HG02884 (cell line): ENCODE measurements around the gene C4B.
"Not testable (repeated sequence)": the region's sequence is repeated elsewhere in the genome, so short reads cannot be mapped to it uniquely, and the experiment has no call there.

Source experiments
- ATAC-seq: cut with Tn5 transposase; IDR thresholded peaks from one replicate; pipeline ENCODE4 v1.9.1; 2021; ENCODE audit warnings: mild to moderate bottlenecking, moderate library complexity; ENCODE audit not compliant: unreplicated experiment

Gene C4B

DNA sequence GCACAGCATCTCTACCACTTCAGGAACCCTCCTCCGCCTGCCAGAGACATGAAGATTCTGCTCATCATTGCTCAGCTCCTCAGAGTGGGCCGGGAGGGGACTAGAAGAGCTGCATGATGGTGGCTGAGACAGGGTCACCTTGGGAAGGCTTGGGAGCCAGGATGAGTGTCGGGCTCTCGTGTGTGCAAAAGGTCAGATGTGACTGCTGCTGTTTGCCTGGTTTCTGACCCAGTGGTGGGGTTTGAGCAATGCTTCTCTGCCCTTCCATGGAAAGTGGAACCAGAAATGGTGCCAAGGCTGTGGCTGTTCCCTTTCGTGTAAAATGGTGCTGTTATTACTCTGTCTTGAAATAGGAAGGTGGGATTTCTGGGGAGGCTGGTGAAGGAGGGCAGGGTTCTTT lies 33.6 kb upstream of the C4B start:
- not testable (repeated sequence) for ATAC-seq

DNA sequence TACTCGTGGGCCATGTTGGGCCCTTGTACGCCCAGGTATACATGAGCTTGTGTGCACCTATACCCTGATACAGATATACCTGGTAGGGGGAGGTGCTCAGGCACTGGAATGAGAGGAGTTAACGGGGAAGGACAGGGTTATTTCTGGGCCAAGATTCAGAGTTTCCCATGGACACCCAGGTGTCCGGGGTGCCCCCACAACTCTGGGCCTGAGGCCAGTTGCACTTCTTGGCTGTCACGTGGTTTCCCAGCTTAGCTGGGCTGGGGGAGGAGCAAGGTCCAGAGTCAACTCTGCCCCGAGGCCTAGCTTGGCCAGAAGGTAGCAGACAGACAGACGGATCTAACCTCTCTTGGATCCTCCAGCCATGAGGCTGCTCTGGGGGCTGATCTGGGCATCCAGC lies 32.9 kb upstream of the C4B start, which contains the start of gene C4A:
Gene C4A (plus strand): TSS at position 314 of the 400 bp plus-strand sequence. CDS start 51 bp downstream, at position 365.
- ATAC-seq: not testable (repeated sequence)

DNA sequence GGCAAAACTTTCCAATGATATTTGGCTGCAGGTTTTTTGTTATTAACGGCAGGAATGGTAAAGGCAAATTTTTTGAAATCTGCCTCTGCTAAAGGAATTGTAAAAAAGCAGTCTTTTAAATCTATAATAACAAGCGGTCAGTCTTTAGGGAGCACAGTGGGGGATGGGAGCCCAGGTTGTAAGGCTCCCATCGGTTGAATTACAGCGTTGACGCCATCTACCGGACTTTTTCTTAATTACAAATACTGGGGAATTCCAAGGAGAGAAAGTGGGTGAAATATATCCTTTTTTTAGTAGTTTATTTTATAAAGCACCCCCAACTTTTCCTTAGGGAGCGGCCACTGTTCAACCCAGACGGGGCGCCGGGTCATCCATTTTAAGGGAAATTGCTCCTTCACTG lies 25.2 kb upstream of the C4B start:
- ATAC-seq: not testable (repeated sequence)

DNA sequence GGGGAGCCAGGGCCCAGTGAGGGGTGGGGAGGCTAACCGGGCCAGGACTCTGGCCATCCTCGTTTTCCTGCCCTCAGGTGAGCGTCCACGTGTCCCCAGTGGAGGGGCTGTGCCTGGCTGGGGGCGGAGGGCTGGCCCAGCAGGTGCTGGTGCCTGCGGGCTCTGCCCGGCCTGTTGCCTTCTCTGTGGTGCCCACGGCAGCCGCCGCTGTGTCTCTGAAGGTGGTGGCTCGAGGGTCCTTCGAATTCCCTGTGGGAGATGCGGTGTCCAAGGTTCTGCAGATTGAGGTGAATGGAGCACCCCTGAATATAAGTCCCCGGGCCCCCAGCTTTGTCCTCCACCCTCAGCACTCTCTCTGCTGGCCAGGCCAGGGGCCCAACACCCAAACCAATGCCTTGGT lies 20.2 kb upstream of the C4B start:
- ATAC-seq: not testable (repeated sequence)

DNA sequence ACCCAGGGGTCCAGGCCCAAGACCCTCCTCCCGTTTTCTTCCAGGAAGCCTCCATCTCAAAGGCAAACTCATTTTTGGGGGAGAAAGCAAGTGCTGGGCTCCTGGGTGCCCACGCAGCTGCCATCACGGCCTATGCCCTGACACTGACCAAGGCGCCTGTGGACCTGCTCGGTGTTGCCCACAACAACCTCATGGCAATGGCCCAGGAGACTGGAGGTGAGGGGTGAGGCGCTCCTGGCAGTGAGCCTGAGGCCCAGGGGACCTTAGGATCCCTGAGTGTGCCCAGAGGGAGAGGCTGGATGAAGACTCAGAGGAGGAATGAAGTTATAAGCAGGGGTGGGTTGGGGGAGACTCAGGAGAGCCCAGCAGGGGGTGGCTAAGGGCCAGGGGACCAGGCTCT lies 18.2 kb upstream of the C4B start:
- ATAC-seq: not testable (repeated sequence)

DNA sequence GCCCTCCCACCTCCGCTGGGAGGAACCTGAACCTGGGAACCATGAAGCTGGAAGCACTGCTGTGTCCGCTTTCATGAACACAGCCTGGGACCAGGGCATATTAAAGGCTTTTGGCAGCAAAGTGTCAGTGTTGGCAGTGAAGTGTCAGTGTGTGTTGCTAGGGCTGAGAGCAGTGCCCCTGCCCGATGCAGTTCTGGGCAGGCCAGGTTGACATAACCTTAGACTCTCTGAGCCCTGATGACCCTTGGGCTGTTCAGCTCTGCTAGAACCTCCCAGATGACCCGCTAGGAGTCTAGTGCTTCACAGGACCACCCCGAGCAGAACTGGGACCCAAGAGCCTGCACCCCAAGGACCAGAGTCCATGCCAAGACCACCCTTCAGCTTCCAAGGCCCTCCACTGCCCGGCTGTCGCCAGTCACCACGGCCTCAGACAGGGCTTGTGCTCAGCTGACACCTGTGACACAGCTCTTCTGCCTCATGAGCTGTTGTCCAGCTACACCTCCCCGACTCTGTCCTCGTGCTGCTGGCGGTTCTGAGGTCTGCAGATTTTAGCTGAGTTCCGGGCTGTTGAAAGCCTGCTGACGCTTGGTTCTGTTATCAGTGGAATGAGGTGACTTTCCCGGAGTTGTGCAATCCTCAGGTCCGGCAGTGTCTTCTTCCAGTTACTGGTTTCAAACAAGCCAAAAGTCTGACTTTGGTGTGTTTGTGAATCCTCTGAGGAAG lies 11.9 kb upstream of the C4B start:
- not testable (repeated sequence) for ATAC-seq

DNA sequence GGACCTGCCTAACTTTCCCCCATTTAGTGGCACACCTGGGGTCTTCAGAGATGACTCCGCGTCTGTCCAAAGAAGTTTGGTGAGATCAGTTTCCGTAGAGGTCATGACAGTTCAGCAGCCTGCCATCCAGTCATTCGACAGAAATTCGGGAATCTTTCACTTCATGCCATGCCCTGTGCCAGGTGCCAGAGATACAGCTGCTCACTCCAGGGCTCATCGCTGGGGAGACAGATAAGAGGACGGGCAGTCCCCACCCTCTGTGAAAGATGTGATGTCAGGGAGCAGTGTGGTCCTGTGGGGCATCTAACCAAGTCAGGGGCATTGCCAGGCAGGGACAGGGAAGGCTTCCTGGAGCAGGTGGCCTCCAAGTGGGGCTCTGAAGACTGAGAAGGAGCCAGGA lies 11.3 kb upstream of the C4B start:
- not testable (repeated sequence) for ATAC-seq

DNA sequence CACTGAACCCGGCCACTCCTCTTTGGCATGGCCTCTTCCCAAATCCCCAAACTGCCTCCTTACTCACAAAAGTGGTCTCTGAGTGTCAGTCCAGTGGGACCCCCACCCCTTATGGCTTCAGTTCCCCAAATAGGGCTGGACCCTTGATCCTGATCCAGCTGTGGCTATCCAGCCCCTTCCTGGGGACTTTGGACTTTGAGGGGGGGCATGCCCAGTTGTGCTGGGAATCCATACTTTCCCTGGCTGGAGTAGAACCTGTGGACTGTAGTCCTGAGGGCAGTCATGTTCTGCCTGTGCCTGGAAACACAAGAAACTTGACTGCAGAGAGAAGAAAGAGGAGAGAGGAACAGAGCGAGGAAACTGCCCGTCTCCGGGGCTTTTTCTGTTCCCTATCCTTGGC lies 10.2 kb upstream of the C4B start:
- ATAC-seq: not testable (repeated sequence)

DNA sequence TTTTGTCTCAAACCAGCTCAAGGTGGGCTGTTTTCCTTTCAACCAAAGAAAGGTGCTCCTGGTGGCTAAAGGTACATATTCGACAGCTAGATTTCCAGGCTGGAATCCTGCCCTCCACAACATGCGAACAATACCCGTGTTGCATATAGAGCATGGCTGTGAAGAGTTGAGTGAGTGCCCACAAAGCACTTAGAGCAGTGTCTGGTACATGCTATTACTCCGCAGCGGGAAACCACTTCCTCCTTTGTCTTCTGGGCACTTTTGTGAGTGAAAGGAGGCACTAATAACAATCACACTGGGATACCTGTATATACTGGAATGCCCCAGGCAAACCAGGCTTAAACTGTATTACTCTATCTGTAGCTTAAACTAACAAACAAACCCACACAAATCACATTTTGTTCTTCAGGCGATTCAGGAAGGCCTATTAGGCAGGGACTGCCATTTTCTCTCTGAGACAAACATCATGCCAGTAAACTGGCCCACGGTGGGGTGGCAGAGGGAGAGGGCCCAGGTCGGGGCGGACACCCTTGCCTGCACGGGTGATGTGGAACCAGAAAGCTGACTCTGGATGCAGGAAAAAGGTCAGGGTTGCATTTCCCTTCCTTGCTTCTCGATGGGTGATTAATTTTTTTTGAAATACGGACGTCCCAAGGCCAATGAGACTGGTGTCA lies 9.6 kb upstream of the C4B start:
- ATAC-seq: not testable (repeated sequence)

DNA sequence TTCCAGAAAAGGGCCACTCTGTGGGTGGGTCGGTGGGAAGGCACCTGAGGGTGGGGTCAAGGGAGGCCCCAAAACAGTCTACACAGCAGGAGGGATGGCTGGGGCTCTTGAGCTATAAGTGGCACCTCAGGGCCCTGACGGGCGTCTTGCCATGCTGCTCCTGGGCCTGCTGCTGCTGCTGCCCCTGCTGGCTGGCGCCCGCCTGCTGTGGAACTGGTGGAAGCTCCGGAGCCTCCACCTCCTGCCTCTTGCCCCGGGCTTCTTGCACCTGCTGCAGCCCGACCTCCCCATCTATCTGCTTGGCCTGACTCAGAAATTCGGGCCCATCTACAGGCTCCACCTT lies 9.1 kb upstream of the C4B start:
- ATAC-seq: not testable (repeated sequence)

DNA sequence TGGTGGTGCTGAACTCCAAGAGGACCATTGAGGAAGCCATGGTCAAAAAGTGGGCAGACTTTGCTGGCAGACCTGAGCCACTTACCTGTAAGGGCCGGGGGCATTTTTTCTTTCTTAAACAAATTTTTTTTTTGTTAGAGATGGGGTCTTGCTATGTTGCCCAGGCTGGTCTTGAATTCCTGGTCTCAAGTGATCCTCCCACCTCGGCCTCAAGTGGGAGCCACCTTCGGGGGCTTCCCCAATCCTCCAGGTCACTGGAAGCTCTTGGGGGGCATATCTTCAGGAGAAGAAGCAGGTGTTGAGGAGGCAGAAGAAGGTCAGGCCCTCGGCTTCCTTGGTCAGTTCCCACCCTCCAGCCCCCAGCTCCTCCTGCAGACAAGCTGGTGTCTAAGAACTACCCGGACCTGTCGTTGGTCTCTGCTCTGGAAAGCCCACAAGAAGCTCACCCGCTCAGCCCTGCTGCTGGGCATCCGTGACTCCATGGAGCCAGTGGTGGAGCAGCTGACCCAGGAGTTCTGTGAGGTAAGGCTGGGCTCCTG lies 8.5 kb upstream of the C4B start:
- not testable (repeated sequence) for ATAC-seq

DNA sequence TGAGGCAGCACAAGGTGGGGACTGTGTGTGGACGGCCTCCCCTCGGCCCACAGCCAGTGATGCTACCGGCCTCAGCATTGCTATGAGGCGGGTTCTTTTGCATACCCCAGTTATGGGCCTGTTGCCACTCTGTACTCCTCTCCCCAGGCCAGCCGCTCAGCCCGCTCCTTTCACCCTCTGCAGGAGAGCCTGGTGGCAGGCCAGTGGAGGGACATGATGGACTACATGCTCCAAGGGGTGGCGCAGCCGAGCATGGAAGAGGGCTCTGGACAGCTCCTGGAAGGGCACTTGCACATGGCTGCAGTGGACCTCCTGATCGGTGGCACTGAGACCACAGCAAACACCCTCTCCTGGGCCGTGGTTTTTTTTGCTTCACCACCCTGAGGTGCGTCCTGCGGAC lies 7.5 kb upstream of the C4B start:
- ATAC-seq: not testable (repeated sequence)

DNA sequence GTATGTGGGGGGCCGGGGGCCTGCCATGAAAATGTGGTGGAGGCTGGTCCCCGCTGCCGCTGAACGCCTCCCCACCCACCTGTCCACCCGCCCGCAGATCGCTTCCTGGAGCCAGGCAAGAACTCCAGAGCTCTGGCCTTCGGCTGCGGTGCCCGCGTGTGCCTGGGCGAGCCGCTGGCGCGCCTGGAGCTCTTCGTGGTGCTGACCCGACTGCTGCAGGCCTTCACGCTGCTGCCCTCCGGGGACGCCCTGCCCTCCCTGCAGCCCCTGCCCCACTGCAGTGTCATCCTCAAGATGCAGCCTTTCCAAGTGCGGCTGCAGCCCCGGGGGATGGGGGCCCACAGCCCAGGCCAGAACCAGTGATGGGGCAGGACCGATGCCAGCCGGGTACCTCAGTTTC lies 6.6 kb upstream of the C4B start:
- ATAC-seq: not testable (repeated sequence)

DNA sequence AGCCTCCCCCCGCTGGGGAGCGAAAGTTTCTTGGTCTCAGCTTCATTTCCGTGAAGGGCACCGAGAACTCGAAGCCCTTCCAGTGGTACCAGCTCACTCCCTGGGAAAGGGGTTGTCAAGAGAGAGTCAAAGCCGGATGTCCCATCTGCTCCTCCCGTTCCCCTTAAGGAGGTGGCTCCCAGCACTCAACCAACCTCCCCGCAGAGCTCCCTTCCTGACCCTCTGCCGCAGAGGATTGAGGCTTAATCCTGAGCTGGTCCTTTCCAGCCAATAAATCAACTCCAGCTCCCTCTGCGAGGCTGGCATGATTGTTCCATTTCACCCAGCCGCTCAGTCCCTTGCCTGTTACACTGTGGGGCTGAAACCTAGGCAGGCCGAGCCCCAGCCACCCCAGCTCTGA lies 6.0 kb upstream of the C4B start:
- not testable (repeated sequence) for ATAC-seq

DNA sequence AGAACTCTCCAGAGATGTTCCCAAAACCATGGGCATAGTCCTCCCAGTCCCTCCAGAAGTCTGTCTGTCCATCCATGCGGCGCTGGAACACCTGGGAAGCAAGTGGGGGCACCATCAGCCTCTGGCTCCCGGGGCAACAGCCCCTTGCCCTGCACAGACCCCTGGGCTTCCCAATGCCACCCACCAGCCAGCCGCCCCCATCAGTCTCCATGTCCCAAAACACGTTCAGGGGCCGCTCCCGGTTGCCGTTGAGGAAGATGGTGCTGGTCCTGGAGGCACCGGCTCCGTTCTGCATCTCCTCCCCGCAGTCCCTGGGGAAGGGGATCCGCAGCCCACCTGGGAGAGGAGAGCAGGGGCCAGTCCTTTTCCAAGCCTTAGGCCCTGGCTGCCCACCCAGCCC lies 5.1 kb upstream of the C4B start:
- ATAC-seq: not testable (repeated sequence)

DNA sequence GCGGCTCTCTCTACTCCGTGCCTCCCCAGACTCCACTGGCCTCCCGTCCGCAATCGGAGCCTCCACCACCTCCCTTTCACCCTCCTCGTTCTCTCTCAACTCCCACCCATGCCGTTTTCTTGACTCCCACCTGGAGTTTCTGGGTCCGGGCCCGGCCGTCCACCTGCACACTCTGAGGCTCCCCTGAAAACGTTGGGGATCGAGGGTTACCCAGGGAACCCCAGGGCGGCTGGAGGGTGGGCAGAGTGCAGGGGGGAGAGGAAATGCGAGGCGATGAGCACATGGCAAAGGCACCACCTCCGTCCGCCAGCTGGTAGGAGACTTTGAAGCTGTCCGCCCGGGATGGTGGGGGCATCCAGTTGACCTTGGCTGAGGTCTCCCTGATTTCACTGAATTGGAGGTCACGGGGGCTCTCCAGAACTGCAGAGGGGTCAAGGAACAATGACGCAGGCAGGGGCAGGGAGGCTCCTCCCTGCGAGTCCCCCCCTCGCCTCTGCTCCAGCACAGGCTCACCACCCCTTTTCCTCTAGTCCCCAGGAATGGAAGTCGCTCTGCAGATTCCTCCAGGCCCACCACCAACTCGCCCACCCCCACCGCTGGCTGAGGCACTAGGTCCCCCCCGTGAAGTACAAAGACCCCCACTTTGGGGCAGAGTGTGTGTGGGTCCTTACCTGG lies 3.6 kb upstream of the C4B start:
- not testable (repeated sequence) for ATAC-seq

DNA sequence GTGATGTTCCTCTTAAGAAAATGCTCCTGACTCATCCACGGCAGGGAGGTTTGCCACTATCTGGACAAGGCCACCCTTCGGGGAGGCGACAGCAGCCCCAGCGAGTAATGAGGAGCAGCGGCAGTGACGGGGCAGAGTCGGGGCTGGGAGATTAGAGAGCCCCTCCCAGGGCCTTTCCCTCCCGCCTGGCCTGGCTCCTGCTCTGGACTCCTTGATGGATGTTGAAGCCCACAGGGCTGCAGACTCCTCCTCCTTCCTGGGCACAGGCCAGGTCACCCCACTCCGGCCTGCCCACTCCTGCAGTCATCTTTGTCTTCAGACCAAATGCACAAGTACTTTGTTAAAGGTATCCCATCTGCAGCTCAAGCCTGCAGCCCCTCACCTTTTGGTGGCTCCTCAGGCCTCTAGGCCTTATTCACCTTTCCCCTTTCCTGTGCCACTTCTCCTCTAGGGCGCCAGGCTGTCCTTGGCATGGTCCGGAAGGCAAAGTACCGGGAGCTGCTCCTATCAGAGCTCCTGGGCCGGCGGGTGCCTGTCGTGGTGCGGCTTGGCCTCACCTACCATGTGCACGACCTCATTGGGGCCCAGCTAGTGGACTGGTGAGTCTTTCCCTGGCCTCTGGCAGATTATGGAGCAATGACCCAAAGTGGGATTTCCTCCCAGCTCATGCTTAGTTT lies 1.5 kb upstream of the C4B start:
- not testable (repeated sequence) for ATAC-seq

DNA sequence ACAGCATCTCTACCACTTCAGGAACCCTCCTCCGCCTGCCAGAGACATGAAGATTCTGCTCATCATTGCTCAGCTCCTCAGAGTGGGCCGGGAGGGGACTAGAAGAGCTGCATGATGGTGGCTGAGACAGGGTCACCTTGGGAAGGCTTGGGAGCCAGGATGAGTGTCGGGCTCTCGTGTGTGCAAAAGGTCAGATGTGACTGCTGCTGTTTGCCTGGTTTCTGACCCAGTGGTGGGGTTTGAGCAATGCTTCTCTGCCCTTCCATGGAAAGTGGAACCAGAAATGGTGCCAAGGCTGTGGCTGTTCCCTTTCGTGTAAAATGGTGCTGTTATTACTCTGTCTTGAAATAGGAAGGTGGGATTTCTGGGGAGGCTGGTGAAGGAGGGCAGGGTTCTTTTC lies 857 bp upstream of the C4B start:
- ATAC-seq: not testable (repeated sequence)

DNA sequence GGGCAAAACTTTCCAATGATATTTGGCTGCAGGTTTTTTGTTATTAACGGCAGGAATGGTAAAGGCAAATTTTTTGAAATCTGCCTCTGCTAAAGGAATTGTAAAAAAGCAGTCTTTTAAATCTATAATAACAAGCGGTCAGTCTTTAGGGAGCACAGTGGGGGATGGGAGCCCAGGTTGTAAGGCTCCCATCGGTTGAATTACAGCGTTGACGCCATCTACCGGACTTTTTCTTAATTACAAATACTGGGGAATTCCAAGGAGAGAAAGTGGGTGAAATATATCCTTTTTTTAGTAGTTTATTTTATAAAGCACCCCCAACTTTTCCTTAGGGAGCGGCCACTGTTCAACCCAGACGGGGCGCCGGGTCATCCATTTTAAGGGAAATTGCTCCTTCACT lies 7.5 kb downstream of the C4B start:
- ATAC-seq: not testable (repeated sequence)

DNA sequence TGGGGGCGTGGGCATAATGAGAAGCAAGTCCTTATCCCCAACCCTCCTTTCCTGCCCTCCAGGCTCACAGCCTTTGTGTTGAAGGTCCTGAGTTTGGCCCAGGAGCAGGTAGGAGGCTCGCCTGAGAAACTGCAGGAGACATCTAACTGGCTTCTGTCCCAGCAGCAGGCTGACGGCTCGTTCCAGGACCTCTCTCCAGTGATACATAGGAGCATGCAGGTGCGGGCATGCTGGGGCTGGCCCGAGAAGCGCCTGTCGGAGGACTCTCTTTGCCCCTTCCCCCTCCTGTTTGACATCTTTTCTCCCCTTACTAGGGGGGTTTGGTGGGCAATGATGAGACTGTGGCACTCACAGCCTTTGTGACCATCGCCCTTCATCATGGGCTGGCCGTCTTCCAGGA lies 14.0 kb downstream of the C4B start:
- ATAC-seq: not testable (repeated sequence)

DNA sequence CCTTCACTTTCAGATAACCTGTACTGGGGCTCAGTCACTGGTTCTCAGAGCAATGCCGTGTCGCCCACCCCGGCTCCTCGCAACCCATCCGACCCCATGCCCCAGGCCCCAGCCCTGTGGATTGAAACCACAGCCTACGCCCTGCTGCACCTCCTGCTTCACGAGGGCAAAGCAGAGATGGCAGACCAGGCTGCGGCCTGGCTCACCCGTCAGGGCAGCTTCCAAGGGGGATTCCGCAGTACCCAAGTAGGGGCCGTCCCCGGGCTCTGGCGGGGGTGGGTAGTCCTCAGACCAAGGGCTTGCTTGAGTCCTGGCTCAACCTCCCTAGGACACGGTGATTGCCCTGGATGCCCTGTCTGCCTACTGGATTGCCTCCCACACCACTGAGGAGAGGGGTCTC lies 15.0 kb downstream of the C4B start:
- ATAC-seq: not testable (repeated sequence)
